C4-2B (cell line): ENCODE data around the gene TMEM222.

Experiments used
- ZFX ChIP-seq: fragments of 450-650 bp; IDR thresholded peaks from 2 replicates; pipeline ENCODE4 v1.6.1; 2017
- TF ChIP-seq, protein P1 (sequence below): fragments of 450-650 bp; conservative IDR thresholded peaks from 2 replicates; pipeline ENCODE4 v1.5.1; 2017; ENCODE audit warnings: mild to moderate bottlenecking

DNA sequence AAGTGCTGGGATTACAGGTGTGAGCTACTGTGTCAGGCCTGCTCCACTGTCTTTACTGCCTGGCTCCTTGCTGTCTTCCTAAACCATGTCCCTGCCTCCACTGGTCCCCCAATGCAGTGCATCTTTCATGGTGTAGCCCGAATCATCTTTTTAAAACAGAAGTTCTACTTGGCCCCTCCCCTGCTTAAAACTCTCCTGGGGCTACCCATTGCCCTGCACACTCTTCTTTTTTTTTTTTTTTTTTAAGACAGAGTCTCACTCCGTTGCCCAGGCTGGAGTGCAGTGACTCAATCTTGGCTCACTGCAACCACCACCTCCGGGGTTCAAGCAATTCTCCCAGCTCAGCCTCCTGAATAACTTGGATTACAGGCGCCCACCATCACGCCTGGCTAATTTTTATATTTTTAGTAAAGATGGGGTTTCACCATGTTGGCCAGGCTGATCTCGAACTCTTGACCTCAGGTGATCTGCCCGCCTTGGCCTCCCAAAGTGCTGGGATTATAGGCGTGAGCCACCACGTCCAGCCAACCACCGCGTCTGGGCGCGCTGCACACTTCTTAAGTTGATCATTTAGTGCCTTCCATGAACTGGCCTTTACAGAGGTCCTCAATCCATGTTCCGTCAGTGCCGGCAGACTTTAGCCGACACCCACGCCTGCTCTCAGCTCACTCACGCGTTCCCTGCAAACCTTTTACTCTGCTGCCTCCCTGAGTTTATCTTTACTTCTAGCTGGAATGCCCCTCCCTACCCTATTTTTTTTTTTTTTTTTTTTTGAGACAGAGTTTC, 50.3 kb downstream of the TMEM222 start:
- TF ChIP-seq, protein P1, sequence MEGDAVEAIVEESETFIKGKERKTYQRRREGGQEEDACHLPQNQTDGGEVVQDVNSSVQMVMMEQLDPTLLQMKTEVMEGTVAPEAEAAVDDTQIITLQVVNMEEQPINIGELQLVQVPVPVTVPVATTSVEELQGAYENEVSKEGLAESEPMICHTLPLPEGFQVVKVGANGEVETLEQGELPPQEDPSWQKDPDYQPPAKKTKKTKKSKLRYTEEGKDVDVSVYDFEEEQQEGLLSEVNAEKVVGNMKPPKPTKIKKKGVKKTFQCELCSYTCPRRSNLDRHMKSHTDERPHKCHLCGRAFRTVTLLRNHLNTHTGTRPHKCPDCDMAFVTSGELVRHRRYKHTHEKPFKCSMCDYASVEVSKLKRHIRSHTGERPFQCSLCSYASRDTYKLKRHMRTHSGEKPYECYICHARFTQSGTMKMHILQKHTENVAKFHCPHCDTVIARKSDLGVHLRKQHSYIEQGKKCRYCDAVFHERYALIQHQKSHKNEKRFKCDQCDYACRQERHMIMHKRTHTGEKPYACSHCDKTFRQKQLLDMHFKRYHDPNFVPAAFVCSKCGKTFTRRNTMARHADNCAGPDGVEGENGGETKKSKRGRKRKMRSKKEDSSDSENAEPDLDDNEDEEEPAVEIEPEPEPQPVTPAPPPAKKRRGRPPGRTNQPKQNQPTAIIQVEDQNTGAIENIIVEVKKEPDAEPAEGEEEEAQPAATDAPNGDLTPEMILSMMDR: no peak
- TF ChIP-seq ZFX: no peak
